IgD-negative memory B cell (primary cell): ENCODE results near the gene CLCN5. TPM values are rescaled to one million over a fixed set of nuclear protein-coding genes. Genes with fewer than 3 reads are reported as not detected.

ENCODE experiments used
- H3K27ac Mint-ChIP-seq, 3 donors: one replicate each; pipeline ENCODE4 v1.8.0; 2020 to 2022; ENCODE audit warnings: mild to moderate bottlenecking in 3 of 3, mixed read lengths in 3 of 3, moderate library complexity in 1 of 3
- H3K27me3 Mint-ChIP-seq: one replicate; pipeline ENCODE4 v1.8.0; 2021; ENCODE audit warnings: mixed read lengths
- H3K36me3 Mint-ChIP-seq: one replicate; pipeline ENCODE4 v1.8.0; 2020; ENCODE audit warnings: mild to moderate bottlenecking, mixed read lengths
- H3K4me1 Mint-ChIP-seq, 3 donors: one replicate each; pipeline ENCODE4 v1.8.0; 2020 to 2022; ENCODE audit warnings: mixed read lengths in 3 of 3, mild to moderate bottlenecking in 1 of 3
- H3K4me3 Mint-ChIP-seq, 4 donors: one replicate each; pipeline ENCODE4 v1.8.0; 2020 to 2022; ENCODE audit warnings: mild to moderate bottlenecking in 4 of 4, mixed read lengths in 4 of 4, moderate library complexity in 3 of 4
- H3K9me3 Mint-ChIP-seq, 3 donors: one replicate each; pipeline ENCODE4 v1.8.0; 2020 to 2021; ENCODE audit warnings: mixed read lengths in 3 of 3, mild to moderate bottlenecking in 1 of 3
- polyA plus RNA-seq: library from polyadenylated mRNA; unstranded; fragments of 300-500 nt; fragmentation: Illumina TruSeq; gene quantifications from one replicate; pipeline ENCODE4 v1.2.3, GENCODE V29; 2021

Gene CLCN5
- polyA plus RNA-seq, 1 donor from 2014 or later = 0.56 TPM

DNA sequence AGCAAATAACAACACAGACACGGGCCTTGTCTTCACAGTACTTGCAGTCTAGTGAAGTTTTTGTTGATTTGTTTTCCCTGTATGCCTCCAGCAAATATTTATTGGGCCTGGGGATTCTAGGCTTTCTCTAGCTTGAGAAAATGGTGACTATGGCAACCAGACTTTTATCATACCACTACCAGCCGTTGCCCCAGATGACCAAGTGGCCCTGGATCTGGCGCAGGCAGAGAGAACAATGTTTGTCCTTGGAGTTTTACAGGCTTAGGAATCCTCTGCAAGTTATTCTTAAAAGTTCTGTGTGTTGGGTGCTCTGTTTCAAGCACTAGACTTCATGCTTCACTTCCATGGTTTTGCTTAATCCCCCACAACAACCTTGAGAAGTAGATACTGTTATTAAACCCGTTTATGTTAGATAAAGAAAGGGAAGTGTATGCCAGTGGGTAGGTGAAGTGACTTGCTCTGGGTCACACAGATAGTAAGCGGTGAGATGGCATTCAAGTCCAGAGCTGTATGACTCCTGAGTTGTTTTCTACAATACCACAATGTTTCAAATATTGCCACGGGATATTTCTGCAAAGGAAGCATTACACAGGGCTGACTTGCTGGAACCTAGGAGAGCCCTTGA, 183.8 kb downstream of the CLCN5 start:
- peaks cover 0 to 8% (median 4%) of the 10 kb centered on the region in 3 donors for H3K4me1 Mint-ChIP-seq
- no peak overlapping the region for H3K4me3 Mint-ChIP-seq
- peaks cover 4% of the 10 kb centered on the region for H3K27me3 Mint-ChIP-seq
- no peaks in the 10 kb centered on the region for H3K36me3 Mint-ChIP-seq
- H3K27ac Mint-ChIP-seq = no peak overlapping the region
- H3K9me3 Mint-ChIP-seq = peaks cover 0 to 3% (median 0%) of the 10 kb centered on the region in 3 donors

GRCh38 chrX:50107470-50107869, 185.1 kb downstream of the CLCN5 start:
- Mint-ChIP-seq H3K9me3 (peaks cover 0 to 3% (median 0%) of the 10 kb centered on the region in 3 donors), H3K4me1 (peaks cover 4 to 15% (median 6%) of the 10 kb centered on the region in 3 donors), H3K27me3 (peaks cover 4% of the 10 kb centered on the region), H3K27ac (no peak overlapping the region), H3K4me3 (no peak overlapping the region), H3K36me3 (no peaks in the 10 kb centered on the region)

DNA sequence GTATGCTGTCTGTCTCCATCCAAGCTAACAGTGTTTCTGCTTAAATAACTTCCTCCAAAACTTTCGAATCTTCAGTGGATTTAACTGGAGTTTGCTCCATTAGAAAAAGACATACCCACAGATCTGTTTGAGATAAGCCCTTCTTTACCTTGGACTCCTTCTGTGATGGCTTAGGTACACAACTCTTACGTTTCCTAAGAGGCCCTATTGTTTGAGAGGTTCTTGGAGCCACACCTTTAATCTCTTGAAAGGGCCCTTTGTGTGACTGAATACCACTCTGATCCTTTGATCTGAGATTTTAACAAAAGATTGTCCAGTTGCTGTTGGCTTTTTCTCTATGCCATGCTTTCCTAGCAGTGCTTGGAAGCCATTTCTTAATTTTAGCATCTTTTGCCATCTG, 185.9 kb downstream of the CLCN5 start:
- Mint-ChIP-seq H3K36me3 (no peaks in the 10 kb centered on the region), H3K9me3 (no peaks in the 10 kb centered on the region), H3K4me3 (no peak overlapping the region), H3K4me1 (peaks cover 4 to 13% (median 7%) of the 10 kb centered on the region in 3 donors), H3K27me3 (peaks cover 4% of the 10 kb centered on the region), H3K27ac (no peak overlapping the region)

DNA sequence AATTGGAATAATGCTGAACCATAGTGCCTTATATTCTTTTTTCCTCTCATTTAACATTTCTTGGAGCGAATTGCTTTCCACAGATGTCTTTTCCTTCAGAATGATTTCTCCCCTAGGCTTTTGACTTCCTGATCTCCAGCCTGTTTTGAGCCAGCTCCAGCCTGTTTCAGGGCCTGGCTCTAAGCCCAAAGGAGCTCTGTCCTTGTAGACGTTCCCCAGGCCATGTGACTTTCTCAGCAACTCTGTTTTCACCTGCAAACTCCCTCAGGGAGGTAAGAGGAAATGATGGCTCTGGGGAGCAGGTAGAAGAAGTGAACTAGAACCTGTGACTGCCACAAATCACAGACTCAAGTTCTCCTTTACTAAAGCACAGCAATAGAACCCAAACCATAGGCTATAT, 189.3 kb downstream of the CLCN5 start:
- Mint-ChIP-seq H3K4me1 (peaks cover 14 to 20% (median 15%) of the 10 kb centered on the region in 3 donors), H3K36me3 (no peaks in the 10 kb centered on the region), H3K27ac (no peak overlapping the region), H3K27me3 (peaks cover 10% of the 10 kb centered on the region), H3K9me3 (no peaks in the 10 kb centered on the region), H3K4me3 (peak overlapping the region in 2 of 4 donors; percentile 58 to 84)

DNA sequence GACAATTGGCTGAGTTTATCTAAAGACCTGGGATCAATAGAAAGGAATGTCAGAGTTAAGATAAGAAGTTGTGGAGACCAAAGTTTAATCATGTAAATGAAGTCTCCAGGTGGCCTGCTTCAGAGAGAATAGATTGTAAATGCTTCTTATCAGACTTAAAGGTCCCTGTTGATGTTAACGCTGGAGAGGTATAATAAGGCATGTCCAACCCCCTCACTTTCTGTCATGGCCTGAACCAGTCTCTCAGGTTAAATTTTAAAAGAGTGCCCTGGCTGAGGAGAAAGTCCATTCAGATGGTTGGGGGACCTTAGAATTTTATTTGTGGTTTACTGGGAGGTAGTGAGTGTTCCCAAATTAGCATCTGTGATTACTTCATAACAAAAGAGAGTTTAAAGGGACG, 191.7 kb downstream of the CLCN5 start:
- H3K27ac Mint-ChIP-seq = no peak overlapping the region
- H3K27me3 Mint-ChIP-seq = peaks cover 13% of the 10 kb centered on the region
- no peak overlapping the region for H3K4me3 Mint-ChIP-seq
- H3K9me3 Mint-ChIP-seq = no peaks in the 10 kb centered on the region
- H3K4me1 Mint-ChIP-seq = peaks cover 16 to 25% (median 18%) of the 10 kb centered on the region in 3 donors
- H3K36me3 Mint-ChIP-seq = no peaks in the 10 kb centered on the region

- Mint-ChIP-seq H3K27ac (no peak overlapping the region), H3K9me3 (no peaks in the 10 kb centered on the region), H3K4me3 (peak overlapping the region in 1 of 4 donors; percentile 73), H3K4me1 (peaks cover 14 to 22% (median 16%) of the 10 kb centered on the region in 3 donors), H3K36me3 (no peaks in the 10 kb centered on the region), H3K27me3 (peaks cover 14% of the 10 kb centered on the region)
Observed at GRCh38 chrX:50115973-50116372, 193.6 kb downstream of the CLCN5 start.

- Mint-ChIP-seq H3K36me3 (no peaks in the 10 kb centered on the region), H3K9me3 (no peaks in the 10 kb centered on the region), H3K27ac (no peak overlapping the region), H3K27me3 (peaks cover 14% of the 10 kb centered on the region), H3K4me3 (no peak overlapping the region), H3K4me1 (peaks cover 12 to 15% (median 12%) of the 10 kb centered on the region in 3 donors)
Observed at GRCh38 chrX:50117476-50117875, 195.1 kb downstream of the CLCN5 start.

- Mint-ChIP-seq H3K36me3 (no peaks in the 10 kb centered on the region), H3K27me3 (peaks cover 7% of the 10 kb centered on the region), H3K27ac (no peak overlapping the region), H3K4me3 (no peak overlapping the region), H3K9me3 (no peaks in the 10 kb centered on the region), H3K4me1 (no peaks in the 10 kb centered on the region)
Observed at GRCh38 chrX:50125480-50125879, 203.1 kb downstream of the CLCN5 start.

DNA sequence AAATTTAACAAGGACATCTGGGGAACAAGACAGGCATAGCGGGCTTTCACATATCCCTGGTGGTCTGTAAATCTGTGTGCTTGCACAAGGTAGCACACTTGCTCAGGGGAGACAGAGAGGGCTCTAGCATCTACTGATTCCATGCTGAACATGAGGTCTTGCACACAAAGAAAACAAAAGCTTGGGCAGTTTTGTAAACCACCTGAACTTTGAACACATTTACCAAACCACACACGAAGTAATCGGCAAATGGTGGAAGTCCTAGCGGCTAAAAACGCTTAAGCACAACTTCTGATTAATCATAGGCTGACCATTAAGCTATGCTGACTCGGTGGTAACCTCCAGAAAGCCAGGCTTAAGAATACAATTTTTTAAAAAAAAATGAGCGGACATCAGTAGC, 225.6 kb downstream of the CLCN5 start:
- Mint-ChIP-seq H3K4me3 (no peak overlapping the region), H3K27ac (no peak overlapping the region), H3K4me1 (peaks cover 0 to 1% (median 0%) of the 10 kb centered on the region in 3 donors), H3K9me3 (no peaks in the 10 kb centered on the region), H3K27me3 (peaks cover 2% of the 10 kb centered on the region), H3K36me3 (no peaks in the 10 kb centered on the region)

Other genes starting within 250 kb of the CLCN5 start
- not detected for gene PAGE1, start 226.6 kb upstream of the CLCN5 start, polyA plus RNA-seq
- not detected for gene PAGE4, start 93.3 kb upstream of the CLCN5 start, polyA plus RNA-seq
- gene USP27X, start 43.1 kb upstream of the CLCN5 start, polyA plus RNA-seq = 0.23 TPM